C4-2B (cell line): Measurements from ENCODE around the gene MAGI2.

Source experiments
- H3K27ac ChIP-seq: fragments of 450-650 bp; 2 replicates; pipeline ENCODE4 v1.5.1; 2017
- CTCF ChIP-seq: fragments of 450-650 bp; conservative IDR thresholded peaks from 2 replicates; pipeline ENCODE4 v1.5.1; 2017; ENCODE audit warnings: mild to moderate bottlenecking
- ZFX ChIP-seq: fragments of 450-650 bp; IDR thresholded peaks from 2 replicates; pipeline ENCODE4 v1.6.1; 2017

Gene MAGI2

GRCh38 chr7:78359836-78360235 is 1093.6 kb downstream of the MAGI2 start:
- TF ChIP-seq CTCF (no peak), ZFX (no peak)

DNA sequence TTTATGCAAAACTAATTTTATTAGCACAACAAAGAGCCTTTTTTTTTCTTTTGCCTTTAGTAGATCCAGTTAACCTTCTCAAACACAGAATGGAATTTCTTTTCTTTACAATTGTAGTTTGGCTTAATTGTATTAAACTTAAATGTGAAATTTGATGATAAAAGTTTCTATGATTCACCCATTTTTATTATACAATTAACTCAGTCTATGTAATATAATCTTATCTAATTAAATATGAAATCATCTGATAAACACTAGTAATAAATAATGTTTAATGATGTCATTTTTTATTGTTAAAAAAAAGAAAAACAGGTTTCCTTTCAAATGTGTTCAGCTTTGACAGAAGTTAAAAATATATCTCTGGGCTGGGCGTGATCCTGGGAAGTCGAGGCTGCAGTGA is 1095.8 kb downstream of the MAGI2 start:
- H3K27ac ChIP-seq, result no peak overlapping the region
- TF ChIP-seq CTCF, result no peak
- no peak for TF ChIP-seq ZFX

More at GRCh38 chr7:78359836-78360235, 1093.6 kb downstream of the MAGI2 start:
- no peak overlapping the region for H3K27ac ChIP-seq

- TF ChIP-seq ZFX (no peak), CTCF (no peak)
Measured at GRCh38 chr7:78355834-78356233, 1097.6 kb downstream of the MAGI2 start.

DNA sequence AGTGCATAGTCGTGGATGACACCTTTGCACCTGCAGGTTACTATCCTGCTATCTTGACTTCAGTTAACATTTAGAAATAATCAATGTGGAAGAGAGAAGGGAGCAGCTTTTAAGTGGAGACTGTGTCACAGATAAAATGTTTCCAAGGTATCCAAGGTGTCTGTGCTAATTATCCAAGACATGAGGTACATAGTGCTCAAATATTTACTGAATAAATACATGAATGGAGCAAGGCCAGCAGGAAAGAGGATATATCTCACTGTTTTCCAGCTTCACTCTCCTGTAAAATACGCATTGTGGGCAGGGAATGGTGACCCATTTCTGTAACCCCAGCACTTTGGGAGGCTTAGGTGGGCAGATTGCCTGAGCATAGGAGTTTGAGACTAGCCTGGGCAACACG is 1102.5 kb downstream of the MAGI2 start:
- TF ChIP-seq CTCF (no peak), ZFX (no peak)
- no peak overlapping the region for H3K27ac ChIP-seq

More at GRCh38 chr7:78355834-78356233, 1097.6 kb downstream of the MAGI2 start:
- no peak overlapping the region for H3K27ac ChIP-seq

- TF ChIP-seq CTCF (no peak), ZFX (no peak)
- H3K27ac ChIP-seq, result no peak overlapping the region
Measured at GRCh38 chr7:78350391-78350790, 1103.1 kb downstream of the MAGI2 start.

GRCh38 chr7:78346827-78347226 is 1106.6 kb downstream of the MAGI2 start:
- no peak overlapping the region for H3K27ac ChIP-seq
- TF ChIP-seq CTCF, result no peak
- no peak for TF ChIP-seq ZFX

DNA sequence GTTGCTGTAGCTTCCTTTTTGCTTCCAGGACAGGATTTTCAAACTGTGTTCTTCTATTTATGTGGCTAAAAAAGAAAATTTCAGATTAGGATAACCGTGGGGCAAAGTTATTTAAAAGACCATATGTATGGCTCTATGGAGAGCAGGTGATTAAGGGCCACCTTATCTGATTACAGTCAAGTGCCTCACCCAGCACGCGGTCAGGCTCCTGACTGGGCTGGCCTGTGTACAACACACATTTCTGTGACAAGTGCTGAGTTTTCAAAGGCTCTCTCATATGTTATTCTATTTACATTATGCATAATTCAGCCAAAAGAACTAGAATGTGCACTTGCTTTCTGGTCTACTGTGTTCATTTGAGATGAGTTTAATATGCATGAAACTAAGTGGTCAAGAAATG is 1107.5 kb downstream of the MAGI2 start:
- TF ChIP-seq ZFX (no peak), CTCF (no peak)
- no peak overlapping the region for H3K27ac ChIP-seq
